C4-2B (cell line): Measurements from ENCODE around the gene KIAA0825.
A peak's percentile ranks its signal among the peaks of the same experiment; 100 is the strongest.

Experiments
- H3K27ac ChIP-seq: fragments of 450-650 bp; 2 replicates; pipeline ENCODE4 v1.5.1; 2017
- ZFX ChIP-seq: fragments of 450-650 bp; IDR thresholded peaks from 2 replicates; pipeline ENCODE4 v1.6.1; 2017
- TF ChIP-seq, protein P1 (sequence below): fragments of 450-650 bp; conservative IDR thresholded peaks from 2 replicates; pipeline ENCODE4 v1.5.1; 2017; ENCODE audit warnings: mild to moderate bottlenecking

KIAA0825 gene

DNA sequence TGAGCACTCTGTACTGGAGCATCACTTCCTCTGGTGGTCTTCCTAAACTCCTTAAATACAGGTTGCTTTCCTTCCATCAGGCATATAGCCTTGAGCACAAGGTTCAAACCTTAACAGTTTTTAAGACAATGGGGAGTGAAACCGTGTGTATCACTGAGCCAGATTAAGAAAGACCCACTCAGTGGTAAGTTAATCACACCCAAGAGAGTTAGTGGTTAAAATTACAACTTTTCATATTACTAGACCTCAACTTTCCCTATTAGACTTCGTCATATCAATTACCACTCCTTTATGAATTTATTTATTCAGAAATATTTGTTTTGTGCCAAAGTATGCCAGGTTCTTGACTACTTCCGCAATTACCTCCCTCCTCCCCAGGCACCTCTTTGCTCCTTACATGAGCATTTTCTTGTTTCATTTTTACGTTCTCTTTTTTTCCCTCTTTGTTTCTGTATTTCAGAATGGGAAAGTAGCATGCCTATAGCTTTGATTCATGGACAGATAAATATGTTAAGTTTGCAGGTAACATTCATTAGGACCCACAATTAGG, 351.0 kb downstream of the KIAA0825 start:
- TF ChIP-seq, protein P1, sequence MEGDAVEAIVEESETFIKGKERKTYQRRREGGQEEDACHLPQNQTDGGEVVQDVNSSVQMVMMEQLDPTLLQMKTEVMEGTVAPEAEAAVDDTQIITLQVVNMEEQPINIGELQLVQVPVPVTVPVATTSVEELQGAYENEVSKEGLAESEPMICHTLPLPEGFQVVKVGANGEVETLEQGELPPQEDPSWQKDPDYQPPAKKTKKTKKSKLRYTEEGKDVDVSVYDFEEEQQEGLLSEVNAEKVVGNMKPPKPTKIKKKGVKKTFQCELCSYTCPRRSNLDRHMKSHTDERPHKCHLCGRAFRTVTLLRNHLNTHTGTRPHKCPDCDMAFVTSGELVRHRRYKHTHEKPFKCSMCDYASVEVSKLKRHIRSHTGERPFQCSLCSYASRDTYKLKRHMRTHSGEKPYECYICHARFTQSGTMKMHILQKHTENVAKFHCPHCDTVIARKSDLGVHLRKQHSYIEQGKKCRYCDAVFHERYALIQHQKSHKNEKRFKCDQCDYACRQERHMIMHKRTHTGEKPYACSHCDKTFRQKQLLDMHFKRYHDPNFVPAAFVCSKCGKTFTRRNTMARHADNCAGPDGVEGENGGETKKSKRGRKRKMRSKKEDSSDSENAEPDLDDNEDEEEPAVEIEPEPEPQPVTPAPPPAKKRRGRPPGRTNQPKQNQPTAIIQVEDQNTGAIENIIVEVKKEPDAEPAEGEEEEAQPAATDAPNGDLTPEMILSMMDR, result no peak
- no peak for TF ChIP-seq ZFX

DNA sequence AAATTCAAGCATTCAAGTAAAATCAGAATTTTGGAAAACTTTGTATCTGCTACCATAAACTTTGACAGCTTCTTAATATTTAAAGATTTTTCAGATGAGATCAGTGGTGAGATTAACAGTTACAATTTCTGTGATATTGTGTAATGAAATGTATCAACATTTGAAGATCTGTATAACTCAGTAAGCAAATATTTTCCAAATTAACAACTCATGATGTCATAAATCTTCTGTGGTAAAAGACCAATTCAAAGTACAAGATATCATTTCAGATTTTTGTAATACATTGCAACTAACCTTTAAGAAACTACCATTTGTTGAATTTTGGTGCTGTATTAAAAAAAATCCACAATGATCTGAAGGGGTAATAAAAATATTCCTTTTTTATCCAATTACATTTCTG, 352.2 kb downstream of the KIAA0825 start:
- TF ChIP-seq, protein P1, result no peak
- no peak for TF ChIP-seq ZFX
- no peak overlapping the region for H3K27ac ChIP-seq

More for the DNA sequence above, 351.0 kb downstream of the KIAA0825 start:
- H3K27ac ChIP-seq, result no peak overlapping the region

DNA sequence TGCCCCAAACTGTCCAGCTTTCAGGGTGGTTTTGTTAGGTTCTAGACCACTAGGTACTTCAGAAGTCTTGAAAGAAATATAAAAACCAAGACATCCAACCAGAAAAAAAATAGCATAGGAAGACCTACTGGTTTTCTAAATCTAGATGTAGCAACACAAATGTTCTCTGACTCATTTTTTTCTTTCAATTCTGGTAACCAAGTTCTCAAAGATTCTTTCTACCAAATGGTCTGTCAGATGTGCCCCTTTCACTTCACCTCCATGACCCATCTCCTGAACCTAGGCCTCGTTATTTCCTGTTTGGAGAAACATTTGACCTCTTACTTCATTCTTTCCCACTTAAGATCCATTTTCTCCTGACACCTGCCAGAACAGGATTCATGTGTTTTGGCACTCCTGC, 355.3 kb downstream of the KIAA0825 start:
- H3K27ac ChIP-seq, result no peak overlapping the region
- TF ChIP-seq ZFX, result no peak
- TF ChIP-seq, protein P1, result no peak

DNA sequence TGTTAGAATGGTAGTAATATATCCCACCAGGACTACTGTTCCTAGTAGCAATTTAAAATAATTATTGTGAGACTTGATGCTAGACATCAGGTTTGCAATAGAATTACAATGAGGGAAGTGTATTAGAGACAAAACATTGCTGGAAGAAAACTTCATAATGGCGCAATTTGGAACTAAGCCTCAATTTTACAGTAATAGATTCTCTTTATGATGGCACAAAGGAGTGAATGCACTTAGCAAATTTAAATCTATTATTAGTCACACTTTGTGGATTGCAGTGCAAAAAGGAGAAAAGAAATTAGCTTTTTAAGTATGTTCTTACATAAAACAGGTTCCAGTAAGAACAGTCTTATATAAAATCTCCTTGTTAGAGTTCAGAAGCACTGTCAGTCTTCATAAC, 358.3 kb downstream of the KIAA0825 start:
- TF ChIP-seq, protein P1, result no peak
- TF ChIP-seq ZFX, result no peak
- no peak overlapping the region for H3K27ac ChIP-seq

DNA sequence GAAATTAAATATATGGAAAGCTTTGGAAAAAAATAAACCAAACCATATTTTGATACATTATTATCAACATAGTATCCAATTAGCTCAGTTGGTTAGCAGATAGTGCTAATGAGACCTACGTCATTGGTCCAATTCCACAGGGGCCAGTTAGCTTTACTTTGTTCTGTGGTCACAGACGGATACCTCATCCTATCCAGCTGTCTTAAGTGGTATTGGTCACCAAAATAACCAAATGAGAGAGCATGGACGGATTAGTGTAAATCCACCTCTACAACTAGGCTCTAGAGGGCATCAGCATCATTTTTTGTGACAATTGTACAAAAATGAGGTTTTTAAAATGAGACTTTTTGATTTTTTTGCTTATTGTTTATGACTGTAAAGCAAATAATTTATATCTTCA, 364.2 kb downstream of the KIAA0825 start:
- TF ChIP-seq, protein P1, result peak; percentile 19; the same call in 1 of the 2 replicates
- TF ChIP-seq ZFX, result no peak
- H3K27ac ChIP-seq, result no peak overlapping the region

DNA sequence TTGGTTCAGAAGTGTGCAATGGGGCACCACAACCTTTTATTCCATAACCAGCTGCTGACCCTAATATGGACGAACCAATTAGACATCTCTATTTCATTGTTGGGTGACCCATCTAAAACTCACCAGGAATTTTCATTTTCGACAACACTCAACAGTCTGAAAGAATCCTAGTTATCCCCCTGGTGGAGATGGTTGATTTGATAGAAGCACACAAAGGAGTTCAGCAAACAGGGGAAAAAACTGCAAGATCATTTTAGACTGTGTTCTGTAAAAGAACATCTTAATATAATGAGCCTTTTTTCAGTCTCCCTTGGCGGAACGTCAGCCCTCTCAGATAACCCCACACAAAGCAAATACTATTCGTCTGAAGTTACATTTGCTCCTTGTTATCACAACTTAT, 367.4 kb downstream of the KIAA0825 start:
- TF ChIP-seq, protein P1, result no peak
- no peak for TF ChIP-seq ZFX
- no peak overlapping the region for H3K27ac ChIP-seq

DNA sequence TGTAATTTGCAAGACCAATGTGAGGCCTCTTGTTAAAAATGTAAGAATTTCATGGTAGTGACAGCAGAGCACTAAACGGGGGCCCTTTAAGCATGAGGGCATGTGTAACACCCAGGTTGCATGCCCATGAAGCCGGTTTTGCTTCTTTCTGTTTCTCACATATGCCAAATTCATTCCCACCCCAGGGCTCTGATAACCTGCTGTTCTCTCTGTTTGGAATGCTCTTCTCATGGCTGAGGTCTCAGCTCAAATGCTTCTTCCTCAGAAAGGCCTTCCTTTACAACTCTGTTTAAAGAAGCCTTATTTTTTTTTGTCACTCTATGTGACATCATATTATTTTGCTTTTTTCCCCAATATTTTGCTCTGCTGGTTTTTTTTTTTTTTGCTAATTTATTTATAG, 369.0 kb downstream of the KIAA0825 start:
- TF ChIP-seq, protein P1, result no peak
- TF ChIP-seq ZFX, result no peak

More for the DNA sequence above, 369.0 kb downstream of the KIAA0825 start:
- H3K27ac ChIP-seq, result no peak overlapping the region
